HepG2 (cell line): Measurements from ENCODE around the gene CCDC57. TPM values are rescaled to one million over a fixed set of nuclear protein-coding genes. Genes with fewer than 3 reads are reported as not detected.
A peak's percentile ranks its signal among the peaks of the same experiment; 100 is the strongest.

Experiments used
- AKAP8 ChIP-seq: sonication (generic); formaldehyde crosslinking; IDR thresholded peaks from 2 replicates; pipeline ENCODE4 v1.5.1; 2020; ENCODE audit warnings: mild to moderate bottlenecking, missing genetic modification reagents
- CREM ChIP-seq, 2 experiments: sonication (generic) in 1 of 2; formaldehyde crosslinking in 1 of 2; IDR thresholded peaks; 2 replicates each; pipeline versions ENCODE4 v1.4.0 to v1.6.1; 2016 to 2020; ENCODE audit warnings: antibody characterized with exemption in 1 of 2, mild to moderate bottlenecking in 1 of 2, missing genetic modification reagents in 1 of 2
- HES4 ChIP-seq: sonication (generic); formaldehyde crosslinking; IDR thresholded peaks from 2 replicates; pipeline ENCODE4 v1.9.0; 2021; ENCODE audit warnings: mild to moderate bottlenecking, missing genetic modification reagents, borderline replicate concordance
- HOXA5 ChIP-seq: sonication (generic); formaldehyde crosslinking; IDR thresholded peaks from 2 replicates; pipeline ENCODE4 v1.4.0; 2020; ENCODE audit warnings: missing genetic modification reagents
- HOXA7 ChIP-seq: sonication (generic); formaldehyde crosslinking; IDR thresholded peaks from 2 replicates; pipeline ENCODE4 v1.8.1; 2022; ENCODE audit warnings: mild to moderate bottlenecking, missing genetic modification reagents, moderate library complexity
- KDM2A ChIP-seq: sonication (generic); formaldehyde crosslinking; IDR thresholded peaks from 2 replicates; pipeline ENCODE4 v1.4.0; 2020; ENCODE audit warnings: low read depth, missing genetic modification reagents, borderline replicate concordance
- LRRFIP1 ChIP-seq: sonication (generic); formaldehyde crosslinking; conservative IDR thresholded peaks from 2 replicates; pipeline ENCODE4 v1.4.0; 2020; ENCODE audit warnings: missing genetic modification reagents
- PHF8 ChIP-seq: sonication (generic); formaldehyde crosslinking; IDR thresholded peaks from 2 replicates; pipeline ENCODE4 v1.5.0; 2020; ENCODE audit warnings: missing genetic modification reagents
- TRAFD1 ChIP-seq: sonication (generic); formaldehyde crosslinking; IDR thresholded peaks from 2 replicates; pipeline ENCODE4 v1.5.1; 2020; ENCODE audit warnings: missing genetic modification reagents, mild to moderate bottlenecking, borderline replicate concordance
- ZBTB40 ChIP-seq, 2 experiments: fragments of 450-650 bp in 1 of 2; sonication (generic) in 1 of 2; formaldehyde crosslinking in 1 of 2; IDR thresholded peaks; 2 replicates each; pipeline versions ENCODE4 v1.6.1 to v1.8.0; 2016 to 2022; ENCODE audit warnings: antibody characterized with exemption in 1 of 2, mild to moderate bottlenecking in 1 of 2, missing genetic modification reagents in 1 of 2
- ZNF3 ChIP-seq: IDR thresholded peaks from 2 replicates; pipeline ENCODE4 v1.7.0; 2017; ENCODE audit warnings: inconsistent platforms
- ZNF354B ChIP-seq: sonication (generic); formaldehyde crosslinking; IDR thresholded peaks from 2 replicates; pipeline ENCODE4 v1.8.0; 2022; ENCODE audit warnings: mild to moderate bottlenecking, missing genetic modification reagents
- ZNF670 ChIP-seq: sonication (generic); formaldehyde crosslinking; IDR thresholded peaks from 2 replicates; pipeline ENCODE4 v1.8.0; 2022; ENCODE audit warnings: mild to moderate bottlenecking, missing genetic modification reagents, borderline replicate concordance
- polyA plus RNA-seq, 8 experiments: library from polyadenylated mRNA; depleted of rRNA in 3 of 8; stranded (reverse) in 7 of 8; unstranded in 1 of 8; fragments of >200 nt; fragmentation: Illumina TruSeq in 4 of 8; extraction: Trizol in 4 of 8; gene quantifications; 2 replicates each; pipeline versions ENCODE4 v1.2.1 to v1.2.3, GENCODE V29; 2011 to 2016; ENCODE audit warnings: low read depth in 4 of 8, missing spikeins in 1 of 8, mixed read lengths in 1 of 8; ENCODE audit not compliant: insufficient read depth in 1 of 8
- total RNA-seq, 5 experiments: library from RNA; depleted of rRNA; stranded (reverse); fragments of >200 nt; fragmentation: Illumina TruSeq; extraction: Trizol; gene quantifications; 2 replicates each; pipeline ENCODE4 v1.2.3, GENCODE V29; 2016; ENCODE audit warnings: low read depth in 1 of 5

CCDC57 gene
- total and polyA plus RNA-seq, 2 of the 13 experiments (the other 11 are each of a cell fraction or from before 2014, with no cell fraction given), result 59.3 to 59.9 TPM

- TF ChIP-seq ZBTB40 (IDR thresholded peaks at IDR 0.05) (no peak), ZBTB40 (CRISPR knock-in tag; IDR thresholded peaks at IDR 0.05) (peak; percentile 24; the same call in 1 of the 2 replicates), ZNF3 (CRISPR knock-in tag) (0 out of 2 replicates have a peak, but pooled peaks have one; percentile 23), ZNF354B (0 out of 2 replicates have a peak, but pooled peaks have one; percentile 65), HOXA5 (no peak; the same call in 1 of the 2 replicates), LRRFIP1 (CRISPR knock-in tag) (no peak), HOXA7 (CRISPR knock-in tag) (no peak), CREM (IDR thresholded peaks at IDR 0.05) (0 out of 2 replicates have a peak, but pooled peaks have one; percentile 26), CREM (CRISPR knock-in tag; IDR thresholded peaks at IDR 0.05) (no peak), AKAP8 (CRISPR knock-in tag) (peak; percentile 100), PHF8 (peak; percentile 67), ZNF670 (CRISPR knock-in tag) (peak; percentile 68; the same call in 1 of the 2 replicates), TRAFD1 (CRISPR knock-in tag) (no peak; the same call in 1 of the 2 replicates), HES4 (CRISPR knock-in tag) (peak; percentile 62; the same call in 1 of the 2 replicates), KDM2A (CRISPR knock-in tag) (peak; percentile 89)
Observed at GRCh38 chr17:82231562-82232321, 19.1 kb upstream of the CCDC57 start (continued).
